Stimulated activated CD4-positive, alpha-beta T cell treated with anti-CD3 and anti-CD28 coated beads, Interleukin-12 subunit alpha, Interleukin-12 subunit beta, amount 100 ng/mL, for 24 hours (primary cell): ENCODE results near the gene CLDN7.

Experiments used
- DNase-seq, 2 experiments: peaks; one replicate each; pipeline ENCODE4 v3.0.0-alpha.2; 2020; ENCODE audit warnings: low read depth in 2 of 2

CLDN7 gene

GRCh38 chr17:7238420-7239090 is 23.7 kb downstream of the CLDN7 start:
- no peak for DNase-seq

DNA sequence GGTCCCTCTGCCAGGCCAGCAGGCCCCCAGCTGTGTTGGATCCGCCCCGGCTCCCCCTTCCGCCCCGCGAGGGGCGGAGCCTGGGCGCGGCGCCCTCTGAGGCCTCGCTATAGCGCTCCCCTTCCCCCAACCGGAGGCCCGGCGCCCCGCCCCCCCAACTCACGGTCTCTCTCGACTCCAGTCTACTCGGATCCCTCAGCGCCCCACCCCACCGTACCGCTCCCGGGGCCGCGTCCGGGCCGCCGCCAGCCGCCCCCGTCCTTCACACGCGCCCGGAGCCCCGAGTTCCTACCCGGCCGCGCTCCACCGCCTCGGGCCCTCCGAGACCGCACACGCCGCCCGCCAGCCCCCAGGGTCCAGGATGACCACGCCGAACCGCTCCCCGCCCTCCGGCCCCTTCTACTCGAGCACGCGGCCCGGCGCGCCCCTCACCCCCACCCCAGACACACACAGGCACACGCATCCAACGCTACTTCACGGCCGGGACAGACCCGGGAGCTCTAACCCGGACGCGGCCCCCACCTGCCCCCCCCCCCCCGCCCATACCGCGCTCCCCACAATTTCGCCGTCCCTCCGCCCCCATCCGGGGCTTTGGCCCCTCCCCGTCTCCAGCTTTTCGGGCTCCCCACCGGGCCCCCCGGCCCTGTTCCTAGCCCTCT is 24.4 kb downstream of the CLDN7 start:
- peak; percentile 76 to 86 for DNase-seq

DNA sequence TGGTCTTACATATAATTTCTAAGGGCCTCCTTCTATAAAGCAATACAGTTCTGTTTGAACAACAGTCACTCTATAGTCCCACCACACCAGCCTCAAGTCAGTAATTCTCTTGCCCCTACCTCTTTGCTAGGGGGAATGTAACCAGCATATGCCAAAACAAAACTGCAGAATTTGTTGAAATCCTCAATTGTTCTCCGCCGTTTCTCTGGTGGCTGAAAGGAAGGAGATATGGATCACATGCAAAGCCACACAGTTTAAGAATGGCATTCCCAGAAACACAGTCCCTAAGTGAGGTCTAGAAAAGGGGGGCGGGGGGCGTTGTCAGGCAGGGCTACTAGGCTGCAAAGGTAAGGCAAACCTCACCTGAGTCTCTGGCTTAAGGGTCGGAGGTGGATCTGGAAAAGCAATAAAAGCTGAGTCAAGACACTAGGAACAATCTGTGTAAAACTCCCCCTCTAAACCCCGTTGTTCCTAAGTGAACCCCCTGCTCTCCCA is 25.0 kb downstream of the CLDN7 start:
- DNase-seq = no peak

- DNase-seq = no peak
Observed at GRCh38 chr17:7236808-7237207, 25.5 kb downstream of the CLDN7 start.

GRCh38 chr17:7235693-7236665 is 26.3 kb downstream of the CLDN7 start:
- no peak for DNase-seq

DNA sequence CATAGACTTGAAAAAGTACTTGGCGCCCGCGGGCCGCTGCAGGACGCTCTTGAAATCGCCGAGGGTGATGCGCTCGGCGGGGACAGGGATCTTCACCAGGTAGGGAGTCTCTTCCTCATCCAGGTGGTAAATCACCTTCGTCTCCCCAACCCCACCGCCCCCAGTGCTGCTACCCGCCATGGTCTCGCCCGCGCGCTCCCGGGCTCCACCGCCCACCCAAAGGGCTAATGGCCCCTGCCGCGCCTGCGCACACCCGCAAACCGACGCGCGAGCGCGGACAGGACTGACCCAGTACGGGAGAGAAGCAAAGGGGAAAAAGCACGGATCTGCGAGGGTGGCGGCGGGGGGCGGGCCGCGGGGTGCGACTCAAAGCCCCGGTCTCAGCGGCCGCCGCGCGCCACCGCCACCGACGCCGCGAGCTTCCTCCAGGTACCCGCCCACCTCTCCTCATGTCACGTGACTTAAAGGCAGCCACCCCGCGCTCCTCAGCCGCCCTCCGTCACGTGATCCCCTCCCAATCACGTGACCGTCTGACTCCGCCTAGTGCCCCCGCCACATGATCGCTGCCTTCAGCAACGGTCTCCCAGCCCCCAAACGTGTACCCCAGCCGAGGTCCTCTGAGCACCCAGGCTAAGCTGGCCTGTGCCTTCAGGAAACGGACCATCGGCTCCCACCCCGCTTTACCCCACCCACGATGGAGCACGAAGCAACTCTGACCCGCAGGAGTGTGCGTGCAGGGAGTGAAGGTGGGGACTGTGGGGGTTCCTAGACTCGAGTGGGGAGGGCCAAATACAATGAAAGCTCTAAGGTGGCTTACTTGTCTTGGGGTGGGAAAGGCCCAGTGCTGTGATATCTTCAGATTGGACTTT is 28.0 kb downstream of the CLDN7 start, which contains the start of gene DVL2:
Gene DVL2 (minus strand): TSS at position 435 of the 869 bp plus-strand sequence. CDS start 255 bp downstream, at position 180.
- DNase-seq = peak; percentile 89 to 94

DNA sequence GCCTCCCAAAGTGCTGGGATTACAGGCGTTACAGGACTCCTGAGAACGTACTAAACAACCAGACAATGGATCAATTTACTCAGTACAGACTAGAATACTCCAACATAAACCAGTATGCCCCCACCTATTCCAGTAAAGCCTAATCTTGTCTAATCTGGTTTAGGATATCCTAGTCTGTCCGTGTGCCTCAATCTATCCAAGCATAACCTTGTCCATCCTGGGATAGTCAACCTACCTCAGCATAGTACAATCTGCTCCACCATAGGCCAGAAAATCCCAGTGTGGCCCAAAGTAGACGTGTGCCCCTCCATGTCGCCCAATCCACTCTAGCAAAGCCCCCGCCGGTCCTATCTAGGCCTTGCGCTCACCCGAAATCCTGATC is 28.6 kb downstream of the CLDN7 start:
- DNase-seq = no peak

GRCh38 chr17:7232114-7232513 is 30.2 kb downstream of the CLDN7 start:
- no peak for DNase-seq

GRCh38 chr17:7229504-7229903 is 32.8 kb downstream of the CLDN7 start:
- no peak for DNase-seq

DNA sequence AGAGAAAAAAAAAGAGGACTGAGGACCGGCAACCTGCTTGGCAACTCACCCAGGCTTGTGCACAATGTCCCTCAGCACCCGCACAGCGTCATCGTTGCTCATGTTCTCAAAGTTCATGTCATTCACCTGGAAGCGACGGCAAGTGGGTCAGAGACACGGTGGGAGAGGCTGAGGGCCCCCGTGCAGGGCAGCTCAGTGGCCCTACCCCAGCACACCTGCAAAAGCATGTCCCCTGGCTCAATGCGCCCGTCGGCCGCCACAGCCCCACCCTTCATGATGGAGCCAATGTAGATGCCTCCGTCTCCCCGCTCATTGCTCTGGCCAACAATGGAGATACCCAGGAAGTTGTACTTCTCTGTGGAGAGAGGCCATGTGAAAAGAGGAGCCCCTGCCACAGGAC is 33.4 kb downstream of the CLDN7 start:
- DNase-seq = no peak

GRCh38 chr17:7226721-7227710 is 35.3 kb downstream of the CLDN7 start:
- DNase-seq = no peak

GRCh38 chr17:7225711-7226331 is 36.5 kb downstream of the CLDN7 start:
- DNase-seq = no peak

DNA sequence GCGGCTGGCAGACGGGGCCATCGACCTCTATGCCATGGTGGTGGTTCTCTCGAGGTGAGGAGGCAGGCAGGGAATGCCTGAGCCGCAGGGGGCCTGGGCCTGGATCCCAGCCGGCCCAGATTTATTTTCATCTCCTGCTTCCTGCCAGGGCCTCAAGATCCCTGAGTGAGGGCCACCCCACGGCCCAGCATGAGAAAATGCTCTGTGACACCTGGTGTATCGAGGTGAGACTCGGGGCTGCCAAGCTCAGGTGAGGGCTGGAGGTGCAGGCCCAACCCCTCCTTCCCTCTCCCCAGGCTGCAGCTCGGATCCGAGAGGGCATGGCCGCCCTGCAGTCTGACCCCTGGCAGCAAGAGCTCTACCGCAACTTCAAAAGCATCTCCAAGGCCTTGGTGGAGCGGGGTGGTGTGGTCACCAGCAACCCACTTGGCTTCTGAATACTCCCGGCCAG is 37.6 kb downstream of the CLDN7 start:
- no peak for DNase-seq

- no peak for DNase-seq
Observed at GRCh38 chr17:7224110-7224509, 38.2 kb downstream of the CLDN7 start.

DNA sequence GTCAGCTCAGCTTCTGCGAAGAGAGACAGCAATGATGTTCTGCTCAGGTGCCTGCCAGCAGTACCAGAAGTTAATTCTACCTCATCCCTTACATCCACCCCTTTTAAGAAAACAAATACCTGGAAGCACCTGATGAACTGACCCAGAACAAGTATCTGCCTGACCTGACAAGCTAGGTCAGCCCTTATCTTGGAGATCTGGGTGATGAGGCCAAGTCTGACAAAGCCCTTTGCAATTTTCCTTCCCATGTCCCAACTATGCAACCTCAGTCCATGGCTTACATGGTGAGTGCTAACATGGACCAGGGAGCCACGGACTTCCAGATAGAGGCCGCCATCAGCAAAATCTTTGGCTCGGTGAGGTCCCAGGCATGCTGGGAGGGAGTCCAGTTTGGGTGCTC is 38.9 kb downstream of the CLDN7 start:
- no peak for DNase-seq

DNA sequence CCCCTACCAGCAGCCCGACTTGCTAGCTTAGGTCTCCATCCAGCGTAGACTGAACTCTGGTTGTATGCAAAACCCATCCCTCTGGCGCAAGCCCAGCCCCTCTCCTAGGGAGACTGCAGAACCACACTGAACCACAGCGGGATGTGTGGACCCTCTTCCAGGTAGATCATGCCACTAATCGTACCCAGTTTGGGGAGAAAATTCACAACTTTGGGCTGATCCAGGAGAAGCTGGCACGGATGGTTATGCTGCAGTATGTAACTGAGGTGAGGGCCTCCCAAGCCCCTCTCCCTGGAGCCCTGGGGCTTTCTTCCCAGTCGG is 39.3 kb downstream of the CLDN7 start:
- DNase-seq = no peak

GRCh38 chr17:7222093-7222971 is 39.9 kb downstream of the CLDN7 start:
- DNase-seq = no peak

- no peak for DNase-seq
Observed at GRCh38 chr17:7221278-7222092, 40.8 kb downstream of the CLDN7 start.
